GM23338 (cell line): Measurements from ENCODE around the gene SLC12A3.

Source experiments
- CREB1 ChIP-seq: fragments of 250-450 bp; sonication (Bioruptor Pico); IDR thresholded peaks from 2 replicates; pipeline ENCODE4 v1.5.0; 2020; ENCODE audit warnings: low read depth, mild to moderate bottlenecking, moderate library complexity
- EZH2 ChIP-seq: fragments of 200-600 bp; sonication (generic); IDR thresholded peaks from one replicate; pipeline ENCODE4 v1.8.0; 2017; ENCODE audit warnings: antibody characterized with exemption, mild to moderate bottlenecking, low read depth; ENCODE audit not compliant: unreplicated experiment
- EZH2phosphoT487 ChIP-seq: fragments of 200-600 bp; sonication (generic); IDR thresholded peaks from one replicate; pipeline ENCODE4 v1.8.1; 2018; ENCODE audit warnings: antibody characterized with exemption; ENCODE audit not compliant: unreplicated experiment
- JUNB ChIP-seq: IDR thresholded peaks from one replicate; pipeline ENCODE4 v1.6.1; 2016; ENCODE audit warnings: antibody characterized with exemption; ENCODE audit not compliant: unreplicated experiment
- NANOG ChIP-seq: IDR thresholded peaks from 2 replicates; pipeline ENCODE4 v1.6.1; 2016; ENCODE audit warnings: antibody characterized with exemption, borderline replicate concordance
- POLR2AphosphoS5 ChIP-seq: IDR thresholded peaks from 2 replicates; pipeline ENCODE4 v1.6.1; 2016; ENCODE audit warnings: antibody characterized with exemption, low read depth
- REST ChIP-seq: IDR thresholded peaks from one replicate; pipeline ENCODE4 v1.6.1; 2018; ENCODE audit warnings: antibody characterized with exemption; ENCODE audit not compliant: unreplicated experiment
- STAT1 ChIP-seq: IDR thresholded peaks from one replicate; pipeline ENCODE4 v1.6.1; 2016; ENCODE audit warnings: antibody characterized with exemption; ENCODE audit not compliant: unreplicated experiment
- ZNF114 ChIP-seq: fragments of 250-450 bp; sonication (Bioruptor Pico); IDR thresholded peaks from 2 replicates; pipeline ENCODE4 v1.5.0; 2020; ENCODE audit warnings: mild to moderate bottlenecking, moderate library complexity
- ZNF331 ChIP-seq: fragments of 250-450 bp; sonication (Bioruptor Pico); IDR thresholded peaks from 2 replicates; pipeline ENCODE4 v1.5.0; 2020; ENCODE audit warnings: low read depth, mild to moderate bottlenecking, moderate library complexity
- TF ChIP-seq, protein P1 (sequence below): fragments of 250-450 bp; sonication (Bioruptor Pico); IDR thresholded peaks from 2 replicates; pipeline ENCODE4 v1.5.0; 2020; ENCODE audit warnings: mild to moderate bottlenecking, moderate library complexity
- TF ChIP-seq, protein P2 (sequence below), 2 experiments: fragments of 200-600 bp in 1 of 2; sonication (generic) in 1 of 2; conservative IDR thresholded peaks; 2 replicates each; pipeline versions ENCODE4 v1.5.1 to v1.6.1; 2016 to 2017; ENCODE audit warnings: antibody characterized with exemption in 2 of 2, low read depth in 2 of 2, mild to moderate bottlenecking in 2 of 2, moderate library complexity in 1 of 2

- TF ChIP-seq, protein P1, sequence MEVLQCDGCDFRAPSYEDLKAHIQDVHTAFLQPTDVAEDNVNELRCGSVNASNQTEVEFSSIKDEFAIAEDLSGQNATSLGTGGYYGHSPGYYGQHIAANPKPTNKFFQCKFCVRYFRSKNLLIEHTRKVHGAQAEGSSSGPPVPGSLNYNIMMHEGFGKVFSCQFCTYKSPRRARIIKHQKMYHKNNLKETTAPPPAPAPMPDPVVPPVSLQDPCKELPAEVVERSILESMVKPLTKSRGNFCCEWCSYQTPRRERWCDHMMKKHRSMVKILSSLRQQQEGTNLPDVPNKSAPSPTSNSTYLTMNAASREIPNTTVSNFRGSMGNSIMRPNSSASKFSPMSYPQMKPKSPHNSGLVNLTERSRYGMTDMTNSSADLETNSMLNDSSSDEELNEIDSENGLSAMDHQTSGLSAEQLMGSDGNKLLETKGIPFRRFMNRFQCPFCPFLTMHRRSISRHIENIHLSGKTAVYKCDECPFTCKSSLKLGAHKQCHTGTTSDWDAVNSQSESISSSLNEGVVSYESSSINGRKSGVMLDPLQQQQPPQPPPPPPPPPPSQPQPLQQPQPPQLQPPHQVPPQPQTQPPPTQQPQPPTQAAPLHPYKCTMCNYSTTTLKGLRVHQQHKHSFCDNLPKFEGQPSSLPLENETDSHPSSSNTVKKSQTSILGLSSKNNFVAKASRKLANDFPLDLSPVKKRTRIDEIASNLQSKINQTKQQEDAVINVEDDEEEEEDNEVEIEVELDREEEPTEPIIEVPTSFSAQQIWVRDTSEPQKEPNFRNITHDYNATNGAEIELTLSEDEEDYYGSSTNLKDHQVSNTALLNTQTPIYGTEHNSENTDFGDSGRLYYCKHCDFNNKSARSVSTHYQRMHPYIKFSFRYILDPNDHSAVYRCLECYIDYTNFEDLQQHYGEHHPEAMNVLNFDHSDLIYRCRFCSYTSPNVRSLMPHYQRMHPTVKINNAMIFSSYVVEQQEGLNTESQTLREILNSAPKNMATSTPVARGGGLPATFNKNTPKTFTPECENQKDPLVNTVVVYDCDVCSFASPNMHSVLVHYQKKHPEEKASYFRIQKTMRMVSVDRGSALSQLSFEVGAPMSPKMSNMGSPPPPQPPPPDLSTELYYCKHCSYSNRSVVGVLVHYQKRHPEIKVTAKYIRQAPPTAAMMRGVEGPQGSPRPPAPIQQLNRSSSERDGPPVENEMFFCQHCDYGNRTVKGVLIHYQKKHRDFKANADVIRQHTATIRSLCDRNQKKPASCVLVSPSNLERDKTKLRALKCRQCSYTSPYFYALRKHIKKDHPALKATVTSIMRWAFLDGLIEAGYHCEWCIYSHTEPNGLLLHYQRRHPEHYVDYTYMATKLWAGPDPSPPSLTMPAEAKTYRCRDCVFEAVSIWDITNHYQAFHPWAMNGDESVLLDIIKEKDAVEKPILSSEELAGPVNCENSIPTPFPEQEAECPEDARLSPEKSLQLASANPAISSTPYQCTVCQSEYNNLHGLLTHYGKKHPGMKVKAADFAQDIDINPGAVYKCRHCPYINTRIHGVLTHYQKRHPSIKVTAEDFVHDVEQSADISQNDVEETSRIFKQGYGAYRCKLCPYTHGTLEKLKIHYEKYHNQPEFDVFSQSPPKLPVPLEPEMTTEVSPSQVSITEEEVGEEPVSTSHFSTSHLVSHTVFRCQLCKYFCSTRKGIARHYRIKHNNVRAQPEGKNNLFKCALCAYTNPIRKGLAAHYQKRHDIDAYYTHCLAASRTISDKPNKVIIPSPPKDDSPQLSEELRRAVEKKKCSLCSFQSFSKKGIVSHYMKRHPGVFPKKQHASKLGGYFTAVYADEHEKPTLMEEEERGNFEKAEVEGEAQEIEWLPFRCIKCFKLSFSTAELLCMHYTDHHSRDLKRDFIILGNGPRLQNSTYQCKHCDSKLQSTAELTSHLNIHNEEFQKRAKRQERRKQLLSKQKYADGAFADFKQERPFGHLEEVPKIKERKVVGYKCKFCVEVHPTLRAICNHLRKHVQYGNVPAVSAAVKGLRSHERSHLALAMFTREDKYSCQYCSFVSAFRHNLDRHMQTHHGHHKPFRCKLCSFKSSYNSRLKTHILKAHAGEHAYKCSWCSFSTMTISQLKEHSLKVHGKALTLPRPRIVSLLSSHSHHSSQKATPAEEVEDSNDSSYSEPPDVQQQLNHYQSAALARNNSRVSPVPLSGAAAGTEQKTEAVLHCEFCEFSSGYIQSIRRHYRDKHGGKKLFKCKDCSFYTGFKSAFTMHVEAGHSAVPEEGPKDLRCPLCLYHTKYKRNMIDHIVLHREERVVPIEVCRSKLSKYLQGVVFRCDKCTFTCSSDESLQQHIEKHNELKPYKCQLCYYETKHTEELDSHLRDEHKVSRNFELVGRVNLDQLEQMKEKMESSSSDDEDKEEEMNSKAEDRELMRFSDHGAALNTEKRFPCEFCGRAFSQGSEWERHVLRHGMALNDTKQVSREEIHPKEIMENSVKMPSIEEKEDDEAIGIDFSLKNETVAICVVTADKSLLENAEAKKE, result no peak
- TF ChIP-seq POLR2AphosphoS5 (no peak), EZH2phosphoT487 (no peak), EZH2 (no peak), JUNB (no peak), REST (no peak), ZNF331 (CRISPR knock-in tag) (no peak), CREB1 (CRISPR knock-in tag) (no peak), ZNF114 (CRISPR knock-in tag) (no peak), NANOG (no peak), STAT1 (no peak)
- TF ChIP-seq, protein P2, sequence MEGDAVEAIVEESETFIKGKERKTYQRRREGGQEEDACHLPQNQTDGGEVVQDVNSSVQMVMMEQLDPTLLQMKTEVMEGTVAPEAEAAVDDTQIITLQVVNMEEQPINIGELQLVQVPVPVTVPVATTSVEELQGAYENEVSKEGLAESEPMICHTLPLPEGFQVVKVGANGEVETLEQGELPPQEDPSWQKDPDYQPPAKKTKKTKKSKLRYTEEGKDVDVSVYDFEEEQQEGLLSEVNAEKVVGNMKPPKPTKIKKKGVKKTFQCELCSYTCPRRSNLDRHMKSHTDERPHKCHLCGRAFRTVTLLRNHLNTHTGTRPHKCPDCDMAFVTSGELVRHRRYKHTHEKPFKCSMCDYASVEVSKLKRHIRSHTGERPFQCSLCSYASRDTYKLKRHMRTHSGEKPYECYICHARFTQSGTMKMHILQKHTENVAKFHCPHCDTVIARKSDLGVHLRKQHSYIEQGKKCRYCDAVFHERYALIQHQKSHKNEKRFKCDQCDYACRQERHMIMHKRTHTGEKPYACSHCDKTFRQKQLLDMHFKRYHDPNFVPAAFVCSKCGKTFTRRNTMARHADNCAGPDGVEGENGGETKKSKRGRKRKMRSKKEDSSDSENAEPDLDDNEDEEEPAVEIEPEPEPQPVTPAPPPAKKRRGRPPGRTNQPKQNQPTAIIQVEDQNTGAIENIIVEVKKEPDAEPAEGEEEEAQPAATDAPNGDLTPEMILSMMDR (conservative IDR thresholded peaks at IDR 0.05; ENCODE audit: low read depth in 2 of 2), result no peak
Observed at GRCh38 chr16:56847173-56847910, 17.7 kb upstream of the SLC12A3 start.
